ENCODE results near the gene TRPM6.
"Not testable (repeated sequence)": the region's sequence is repeated elsewhere in the genome, so short reads cannot be mapped to it uniquely, and the experiment has no call there.

The TRPM6 gene

GRCh38 chr9:74861071-74861470 lies 26.6 kb downstream of the TRPM6 start:
- Histone ChIP-seq H3K4me2 (ENCODE audit: low read length) (no peak overlapping the region), H3K9me3 (ENCODE audit: insufficient read depth, low read length) (no peaks in the 10 kb centered on the region), H3K27ac (ENCODE audit: low read length) (no peak overlapping the region), H3K27me3 (ENCODE audit: low read depth, low read length) (peaks cover 24% of the 10 kb centered on the region), H3K36me3 (replicated peaks; ENCODE audit: low read depth, low read length) (no peaks in the 10 kb centered on the region), H3K9ac (ENCODE audit: low read length) (no peak overlapping the region), H3K4me3 (ENCODE audit: low read length) (no peak overlapping the region), H3K4me1 (ENCODE audit: low read length) (peaks cover 20% of the 10 kb centered on the region), H2AFZ (ENCODE audit: low read depth, low read length) (no peak overlapping the region), H4K20me1 (ENCODE audit: insufficient read depth, low read length) (no peaks in the 10 kb centered on the region), H3K79me2 (ENCODE audit: low read length) (no peaks in the 10 kb centered on the region)
- TF ChIP-seq EZH2phosphoT487 (IDR thresholded peaks at IDR 0.05; ENCODE audit: low read depth), result no peak
- TF ChIP-seq CTCF (IDR thresholded peaks at IDR 0.05; ENCODE audit: low read depth, low read length), result no peak

DNA sequence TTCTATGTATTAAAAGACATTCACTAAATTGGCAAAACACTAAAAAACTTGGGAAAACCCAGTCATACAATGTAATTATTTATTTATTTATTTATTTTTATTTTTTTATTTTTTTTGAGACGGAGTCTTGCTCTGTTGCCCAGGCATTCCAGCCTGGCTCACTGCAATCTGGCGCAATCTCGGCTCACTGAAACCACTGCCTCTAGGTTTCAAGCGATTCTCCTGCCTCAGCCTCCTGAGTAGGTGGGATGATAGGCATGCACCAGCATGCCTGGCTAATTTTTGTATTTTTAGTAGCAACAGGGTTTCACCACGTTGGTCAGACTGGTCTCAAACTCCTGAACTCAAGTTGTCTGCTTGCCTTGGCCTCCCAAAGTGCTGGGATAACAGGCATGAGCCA lies 27.5 kb downstream of the TRPM6 start:
- H3K79me2 ChIP-seq (ENCODE audit: low read length); H3K4me3 ChIP-seq (ENCODE audit: low read length); H3K9ac ChIP-seq (ENCODE audit: low read length); H3K27ac ChIP-seq (ENCODE audit: low read length); H3K9me3 ChIP-seq (ENCODE audit: insufficient read depth, low read length); H2AFZ ChIP-seq (ENCODE audit: low read depth, low read length); H3K4me2 ChIP-seq (ENCODE audit: low read length); H4K20me1 ChIP-seq (ENCODE audit: insufficient read depth, low read length); H3K36me3 ChIP-seq (replicated peaks; ENCODE audit: low read depth, low read length): not testable (repeated sequence)
- H3K4me1 ChIP-seq (ENCODE audit: low read length), result peaks cover 14% of the 10 kb centered on the region
- peaks cover 23% of the 10 kb centered on the region for H3K27me3 ChIP-seq (ENCODE audit: low read depth, low read length)

DNA sequence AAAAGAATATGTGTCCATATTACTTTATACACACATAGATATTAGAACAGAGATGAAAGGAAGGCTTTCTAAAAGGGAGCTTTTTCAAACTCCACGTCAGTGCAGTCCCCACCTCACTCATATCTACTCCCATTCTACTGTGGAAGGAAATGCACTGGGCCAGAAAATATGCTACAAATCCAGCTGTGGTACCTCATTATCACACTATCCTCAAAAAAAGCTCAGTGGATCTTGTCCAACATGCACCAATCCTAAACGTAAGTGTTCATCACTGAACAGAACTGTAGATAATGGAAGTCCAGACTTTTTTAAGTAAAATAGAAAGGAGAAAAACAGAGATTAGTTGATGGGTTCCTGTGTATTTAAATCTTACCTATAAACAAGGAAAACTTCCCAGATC lies 27.9 kb downstream of the TRPM6 start:
- Histone ChIP-seq H3K4me2 (ENCODE audit: low read length) (no peak overlapping the region), H3K27ac (ENCODE audit: low read length) (no peak overlapping the region), H3K36me3 (replicated peaks; ENCODE audit: low read depth, low read length) (no peaks in the 10 kb centered on the region), H4K20me1 (ENCODE audit: insufficient read depth, low read length) (no peaks in the 10 kb centered on the region), H3K4me3 (ENCODE audit: low read length) (no peak overlapping the region), H3K79me2 (ENCODE audit: low read length) (no peaks in the 10 kb centered on the region), H3K9ac (ENCODE audit: low read length) (no peak overlapping the region), H3K9me3 (ENCODE audit: insufficient read depth, low read length) (no peaks in the 10 kb centered on the region), H3K27me3 (ENCODE audit: low read depth, low read length) (peaks cover 23% of the 10 kb centered on the region), H3K4me1 (ENCODE audit: low read length) (peaks cover 10% of the 10 kb centered on the region), H2AFZ (ENCODE audit: low read depth, low read length) (no peak overlapping the region)
- TF ChIP-seq CTCF (IDR thresholded peaks at IDR 0.05; ENCODE audit: low read depth, low read length) (no peak), EZH2phosphoT487 (IDR thresholded peaks at IDR 0.05; ENCODE audit: low read depth) (no peak)

- Histone ChIP-seq H3K9me3 (ENCODE audit: insufficient read depth, low read length) (no peaks in the 10 kb centered on the region), H3K36me3 (replicated peaks; ENCODE audit: low read depth, low read length) (no peaks in the 10 kb centered on the region), H3K4me3 (ENCODE audit: low read length) (no peak overlapping the region), H3K4me1 (ENCODE audit: low read length) (peaks cover 4% of the 10 kb centered on the region), H3K27me3 (ENCODE audit: low read depth, low read length) (peaks cover 20% of the 10 kb centered on the region), H3K4me2 (ENCODE audit: low read length) (no peak overlapping the region), H4K20me1 (ENCODE audit: insufficient read depth, low read length) (no peaks in the 10 kb centered on the region), H3K9ac (ENCODE audit: low read length) (no peak overlapping the region), H3K27ac (ENCODE audit: low read length) (no peak overlapping the region), H2AFZ (ENCODE audit: low read depth, low read length) (no peak overlapping the region), H3K79me2 (ENCODE audit: low read length) (no peaks in the 10 kb centered on the region)
- TF ChIP-seq EZH2phosphoT487 (IDR thresholded peaks at IDR 0.05; ENCODE audit: low read depth) (no peak), CTCF (IDR thresholded peaks at IDR 0.05; ENCODE audit: low read depth, low read length) (no peak)
Observed at GRCh38 chr9:74858751-74859414, 28.8 kb downstream of the TRPM6 start.

All from OCI-LY3 (cell line).